Activated CD4-positive, alpha-beta T cell treated with anti-CD3 and anti-CD28 coated beads, Interleukin-10, Interleukin-2, amounts not matched to agents 100 ng/mL and 50 ng/mL, durations not matched to agents 16 hours and 8 hours (primary cell): Measurements from ENCODE around the gene IFIT2.
"Not testable (repeated sequence)": the region's sequence is repeated elsewhere in the genome, so short reads cannot be mapped to it uniquely, and the experiment has no call there.

Experiments
- DNase-seq: peaks from one replicate; pipeline ENCODE4 v3.0.0-alpha.2; 2020

The IFIT2 gene

GRCh38 chr10:89301721-89302445, at the start of gene IFIT2:
Gene IFIT2, plus strand, starts transcription at chr10:89302046. Its CDS starts 78 bp downstream, at chr10:89302124.
- peak; percentile 34 for DNase-seq

GRCh38 chr10:89252225-89252585, 49.6 kb upstream of the IFIT2 start:
- DNase-seq, result no peak

- DNase-seq, result not testable (repeated sequence)
These were observed 46.7 kb upstream of the IFIT2 start for GRCh38 chr10:89255091-89255579.

GRCh38 chr10:89255793-89256192, 46.1 kb upstream of the IFIT2 start:
- DNase-seq, result no peak

- DNase-seq, result no peak
These were observed 45.5 kb upstream of the IFIT2 start for GRCh38 chr10:89256340-89256739.

GRCh38 chr10:89256962-89257361, 44.9 kb upstream of the IFIT2 start:
- no peak for DNase-seq

- DNase-seq, result no peak
These were observed 44.3 kb upstream of the IFIT2 start for GRCh38 chr10:89257581-89257980.

GRCh38 chr10:89258881-89259280, 43.0 kb upstream of the IFIT2 start:
- DNase-seq, result no peak

GRCh38 chr10:89262086-89263051, 39.5 kb upstream of the IFIT2 start:
- no peak for DNase-seq

GRCh38 chr10:89263091-89263490, 38.8 kb upstream of the IFIT2 start:
- DNase-seq, result no peak

GRCh38 chr10:89263531-89263930, 38.3 kb upstream of the IFIT2 start:
- DNase-seq, result no peak

GRCh38 chr10:89266721-89267453, 35.0 kb upstream of the IFIT2 start:
- DNase-seq, result no peak

- no peak for DNase-seq
These were observed 32.3 kb upstream of the IFIT2 start for GRCh38 chr10:89269433-89270152.

- DNase-seq, result no peak
These were observed 31.7 kb upstream of the IFIT2 start for GRCh38 chr10:89270153-89270483.

- no peak for DNase-seq
These were observed 30.3 kb upstream of the IFIT2 start for GRCh38 chr10:89271532-89271931.

- DNase-seq, result no peak
These were observed 28.2 kb upstream of the IFIT2 start for GRCh38 chr10:89273680-89274079.

- DNase-seq, result no peak
These were observed 26.9 kb upstream of the IFIT2 start for GRCh38 chr10:89274928-89275327.

- DNase-seq, result no peak
These were observed 26.5 kb upstream of the IFIT2 start for GRCh38 chr10:89275383-89275782.

GRCh38 chr10:89278034-89278535, 23.8 kb upstream of the IFIT2 start:
- no peak for DNase-seq

GRCh38 chr10:89278900-89279392, 22.9 kb upstream of the IFIT2 start:
- DNase-seq, result no peak

GRCh38 chr10:89279421-89279869, 22.4 kb upstream of the IFIT2 start:
- no peak for DNase-seq

- DNase-seq, result no peak
These were observed 21.3 kb upstream of the IFIT2 start for GRCh38 chr10:89280508-89280907.
